ENCODE measurements around the gene LRRC2.

- TF ChIP-seq CTCF (IDR thresholded peaks at IDR 0.05) (no peak), POLR2A (IDR thresholded peaks at IDR 0.05) (no peak)
These were observed 14.5 kb downstream of the LRRC2 start for GRCh38 chr3:46551615-46552014.
